Osteocyte (in vitro differentiated cells): ENCODE results near the gene SSH3. TPM values are rescaled to one million over a fixed set of nuclear protein-coding genes. Genes with fewer than 3 reads are reported as not detected.

Experiments
- DNase-seq: peaks from one replicate; pipeline ENCODE4 v3.0.0; 2021; ENCODE audit warnings: mixed read lengths; ENCODE audit not compliant: unreplicated experiment; ENCODE audit errors: extremely low spot score
- H3K27ac Mint-ChIP-seq: one replicate; pipeline ENCODE4 v1.8.0; 2021; ENCODE audit warnings: mild to moderate bottlenecking, mixed read lengths; ENCODE audit not compliant: unreplicated experiment
- H3K27me3 Mint-ChIP-seq: one replicate; pipeline ENCODE4 v1.8.0; 2021; ENCODE audit warnings: mixed read lengths; ENCODE audit not compliant: unreplicated experiment
- H3K36me3 Mint-ChIP-seq: one replicate; pipeline ENCODE4 v1.8.0; 2021; ENCODE audit warnings: mixed read lengths; ENCODE audit not compliant: unreplicated experiment
- H3K4me1 Mint-ChIP-seq: one replicate; pipeline ENCODE4 v1.8.0; 2021; ENCODE audit warnings: mixed read lengths; ENCODE audit not compliant: unreplicated experiment
- H3K4me3 Mint-ChIP-seq: one replicate; pipeline ENCODE4 v1.8.0; 2021; ENCODE audit warnings: mild to moderate bottlenecking, moderate library complexity, mixed read lengths; ENCODE audit not compliant: unreplicated experiment
- H3K9me3 Mint-ChIP-seq: one replicate; pipeline ENCODE4 v1.8.0; 2021; ENCODE audit warnings: mixed read lengths; ENCODE audit not compliant: unreplicated experiment
- CTCF ChIP-seq: fragments of 200-600 bp; sonication (generic); IDR thresholded peaks from 2 replicates; pipeline ENCODE4 v1.5.0; 2021; ENCODE audit warnings: antibody characterized with exemption, mild to moderate bottlenecking, moderate library complexity
- total RNA-seq: library from RNA; stranded (reverse); gene quantifications from 2 replicates; pipeline ENCODE4 v1.2.1, GENCODE V29; 2021

SSH3 gene
- total RNA-seq, 1 donor from 2014 or later, result 28.6 TPM

- H3K4me1 Mint-ChIP-seq, result peaks cover 7% of the 10 kb centered on the region
- no peaks in the 10 kb centered on the region for H3K27me3 Mint-ChIP-seq
- no peak overlapping the region for H3K4me3 Mint-ChIP-seq
- no peak overlapping the region for H3K27ac Mint-ChIP-seq
- no peak for TF ChIP-seq CTCF
- H3K9me3 Mint-ChIP-seq, result no peaks in the 10 kb centered on the region
- DNase-seq, result no peak
- no peaks in the 10 kb centered on the region for H3K36me3 Mint-ChIP-seq
Measured at GRCh38 chr11:67313125-67313890, 10.0 kb downstream of the SSH3 start.

GRCh38 chr11:67314218-67314617, 10.9 kb downstream of the SSH3 start:
- Mint-ChIP-seq H3K27me3 (no peaks in the 10 kb centered on the region), H3K27ac (no peak overlapping the region), H3K4me3 (no peak overlapping the region), H3K9me3 (no peaks in the 10 kb centered on the region), H3K36me3 (no peaks in the 10 kb centered on the region), H3K4me1 (peaks cover 13% of the 10 kb centered on the region)
- DNase-seq, result no peak
- TF ChIP-seq CTCF, result no peak

- H3K9me3 Mint-ChIP-seq, result no peaks in the 10 kb centered on the region
- no peak for TF ChIP-seq CTCF
- no peaks in the 10 kb centered on the region for H3K36me3 Mint-ChIP-seq
- H3K4me3 Mint-ChIP-seq, result peak overlapping the region; percentile 51
- H3K27ac Mint-ChIP-seq, result no peak overlapping the region
- H3K4me1 Mint-ChIP-seq, result peaks cover 13% of the 10 kb centered on the region
- DNase-seq, result no peak
- no peaks in the 10 kb centered on the region for H3K27me3 Mint-ChIP-seq
Measured at GRCh38 chr11:67315325-67315909, 12.1 kb downstream of the SSH3 start.

- peaks cover 13% of the 10 kb centered on the region for H3K4me1 Mint-ChIP-seq
- DNase-seq, result no peak
- H3K36me3 Mint-ChIP-seq, result no peaks in the 10 kb centered on the region
- TF ChIP-seq CTCF, result no peak
- no peaks in the 10 kb centered on the region for H3K27me3 Mint-ChIP-seq
- peak overlapping the region; percentile 97 for H3K27ac Mint-ChIP-seq
- no peaks in the 10 kb centered on the region for H3K9me3 Mint-ChIP-seq
- H3K4me3 Mint-ChIP-seq, result peak overlapping the region; percentile 97
Measured at GRCh38 chr11:67316882-67317204, 13.5 kb downstream of the SSH3 start.

- Mint-ChIP-seq H3K27ac (peak overlapping the region; percentile 97), H3K36me3 (no peaks in the 10 kb centered on the region), H3K4me3 (peak overlapping the region; percentile 97), H3K4me1 (peaks cover 13% of the 10 kb centered on the region), H3K9me3 (no peaks in the 10 kb centered on the region), H3K27me3 (no peaks in the 10 kb centered on the region)
- peak; percentile 99 for DNase-seq
- peak; percentile 95 for TF ChIP-seq CTCF
Measured at GRCh38 chr11:67317205-67317887, 14.0 kb downstream of the SSH3 start.
